ENCODE measurements around the gene PARVB. TPM values are rescaled to one million over a fixed set of nuclear protein-coding genes. Genes with fewer than 3 reads are reported as not detected.
"Not testable (repeated sequence)": the region's sequence is repeated elsewhere in the genome, so short reads cannot be mapped to it uniquely, and the experiment has no call there.

PARVB gene
- total RNA-seq, 1 donor from 2014 or later, result 91.7 TPM

DNA sequence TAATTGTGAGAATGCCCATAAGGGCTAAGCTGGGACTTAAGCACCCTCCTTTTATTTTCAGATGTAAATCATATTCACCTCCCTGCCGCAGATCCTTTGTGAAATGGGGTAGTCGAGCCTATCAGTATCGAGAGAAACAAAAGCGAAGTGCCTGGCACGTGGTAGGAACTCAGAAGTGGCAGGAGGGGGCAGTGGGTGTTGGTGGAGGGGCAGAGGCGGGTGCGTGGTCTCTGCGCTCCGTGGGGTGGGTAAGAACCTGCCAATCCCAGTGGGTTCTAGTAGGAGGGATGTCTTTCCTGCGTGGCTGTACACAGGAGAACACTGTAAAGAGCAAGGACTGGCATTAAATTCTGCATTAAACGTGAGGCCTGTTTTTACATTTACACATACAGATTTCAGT lies 21.8 kb upstream of the PARVB start:
- no peak overlapping the region for H3K27ac Mint-ChIP-seq
- peaks cover 14% of the 10 kb centered on the region for H3K36me3 Mint-ChIP-seq (ENCODE audit: low read depth)
- H3K4me3 Mint-ChIP-seq, result no peak overlapping the region
- H3K27me3 Mint-ChIP-seq (ENCODE audit: insufficient read depth), result no peaks in the 10 kb centered on the region
- no peak for DNase-seq (ENCODE audit: low spot score)
- H3K9me3 Mint-ChIP-seq, result no peaks in the 10 kb centered on the region
- intact Hi-C loops (cut with micrococcal nuclease), result no loop called here
- no peaks in the 10 kb centered on the region for H3K4me1 Mint-ChIP-seq (ENCODE audit: low read depth)

DNA sequence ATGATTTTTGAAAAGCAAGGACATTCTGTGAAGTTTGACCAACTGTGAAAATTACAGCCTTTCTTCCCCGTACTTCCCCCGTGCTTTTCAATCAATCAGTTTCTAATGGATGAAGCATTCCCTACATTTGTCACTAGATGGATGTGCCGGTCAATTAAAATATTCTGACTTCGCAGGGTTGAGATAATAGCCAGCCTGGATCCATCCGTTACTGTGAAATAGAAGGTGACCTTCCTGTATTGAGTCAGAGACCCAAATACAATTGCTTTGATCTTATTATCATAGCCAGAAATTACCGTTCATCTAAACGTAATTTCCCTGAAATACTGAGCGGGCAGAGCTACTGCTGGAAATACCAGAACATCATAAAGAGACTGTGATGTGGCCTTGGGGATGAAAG lies 21.1 kb upstream of the PARVB start:
- H3K4me1 Mint-ChIP-seq (ENCODE audit: low read depth), result no peaks in the 10 kb centered on the region
- no peaks in the 10 kb centered on the region for H3K27me3 Mint-ChIP-seq (ENCODE audit: insufficient read depth)
- H3K27ac Mint-ChIP-seq, result no peak overlapping the region
- H3K36me3 Mint-ChIP-seq (ENCODE audit: low read depth), result peaks cover 13% of the 10 kb centered on the region
- DNase-seq (ENCODE audit: low spot score), result no peak
- intact Hi-C loops (cut with micrococcal nuclease), result no loop called here
- no peak overlapping the region for H3K4me3 Mint-ChIP-seq
- no peaks in the 10 kb centered on the region for H3K9me3 Mint-ChIP-seq

DNA sequence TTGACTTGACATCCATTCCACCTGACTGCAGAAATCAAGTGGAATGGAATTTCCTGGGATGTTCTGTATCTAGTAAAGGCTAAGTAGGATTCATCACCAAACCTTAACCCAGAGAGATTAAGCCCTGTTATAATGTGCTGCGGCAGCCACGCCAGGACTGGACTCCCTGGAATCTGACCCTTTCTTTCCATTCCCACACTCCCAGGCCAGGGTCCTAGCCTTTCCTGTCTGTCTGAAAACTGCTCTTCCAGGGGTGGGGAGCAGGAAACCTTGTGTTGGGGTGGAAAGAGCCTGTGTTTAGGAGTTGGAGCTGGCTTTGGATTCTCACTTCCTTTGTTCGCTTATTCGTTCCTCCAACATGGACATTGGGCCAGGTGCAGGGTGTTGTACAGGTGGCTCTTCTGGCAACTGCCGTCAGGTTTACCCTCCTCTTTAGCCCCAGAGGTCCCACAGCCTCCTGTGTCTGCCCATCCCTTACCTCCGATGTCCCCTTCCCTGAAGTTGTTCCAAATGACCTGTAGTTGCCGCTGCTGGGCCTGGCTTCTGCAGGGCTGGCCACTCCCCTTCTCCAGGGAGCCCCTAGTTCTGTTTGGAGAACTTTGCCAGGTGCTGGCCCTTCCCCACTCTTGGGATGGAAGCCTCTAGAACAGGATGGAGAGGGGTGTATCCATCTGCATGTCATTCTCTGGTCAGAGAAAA lies 20.5 kb upstream of the PARVB start:
- H3K27ac Mint-ChIP-seq, result no peak overlapping the region
- peaks cover 7% of the 10 kb centered on the region for H3K36me3 Mint-ChIP-seq (ENCODE audit: low read depth)
- intact Hi-C loops (cut with micrococcal nuclease), result no loop called here
- H3K4me3 Mint-ChIP-seq, result no peak overlapping the region
- no peak for DNase-seq (ENCODE audit: low spot score)
- H3K27me3 Mint-ChIP-seq (ENCODE audit: insufficient read depth), result no peaks in the 10 kb centered on the region
- H3K4me1 Mint-ChIP-seq (ENCODE audit: low read depth), result no peaks in the 10 kb centered on the region
- H3K9me3 Mint-ChIP-seq, result no peaks in the 10 kb centered on the region

GRCh38 chr22:44004104-44004460 lies 20.0 kb upstream of the PARVB start:
- Mint-ChIP-seq H3K4me1 (ENCODE audit: low read depth) (no peaks in the 10 kb centered on the region), H3K9me3 (no peaks in the 10 kb centered on the region), H3K4me3 (no peak overlapping the region), H3K36me3 (ENCODE audit: low read depth) (peaks cover 4% of the 10 kb centered on the region), H3K27ac (no peak overlapping the region), H3K27me3 (ENCODE audit: insufficient read depth) (no peaks in the 10 kb centered on the region)
- DNase-seq (ENCODE audit: low spot score), result no peak
- intact Hi-C loops (cut with micrococcal nuclease), result no loop called here

DNA sequence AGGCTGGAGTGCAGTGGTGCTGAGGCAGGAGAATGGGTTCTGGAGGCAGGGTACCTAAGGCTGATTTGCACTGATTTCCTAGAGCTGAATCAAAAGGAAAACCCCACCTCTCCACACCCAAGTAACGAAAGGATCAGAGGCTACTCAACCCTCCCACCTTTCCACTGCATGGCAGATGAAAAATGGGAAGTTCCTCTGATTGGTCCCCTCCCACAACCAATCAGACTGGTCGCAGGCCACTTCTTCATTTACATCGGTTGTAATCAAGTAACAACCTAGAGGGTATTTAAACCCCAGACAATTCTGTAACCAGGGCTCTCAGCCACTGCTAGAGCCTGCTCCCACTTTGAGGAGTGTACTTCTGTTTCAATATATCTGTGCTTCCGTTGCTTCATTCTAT lies 18.6 kb upstream of the PARVB start:
- intact Hi-C loops (cut with micrococcal nuclease), result no loop called here
- Mint-ChIP-seq H3K27me3 (ENCODE audit: insufficient read depth) (no peaks in the 10 kb centered on the region), H3K9me3 (no peaks in the 10 kb centered on the region), H3K36me3 (ENCODE audit: low read depth) (peaks cover 1% of the 10 kb centered on the region), H3K4me1 (ENCODE audit: low read depth) (no peaks in the 10 kb centered on the region), H3K27ac (no peak overlapping the region), H3K4me3 (no peak overlapping the region)
- DNase-seq (ENCODE audit: low spot score), result no peak

DNA sequence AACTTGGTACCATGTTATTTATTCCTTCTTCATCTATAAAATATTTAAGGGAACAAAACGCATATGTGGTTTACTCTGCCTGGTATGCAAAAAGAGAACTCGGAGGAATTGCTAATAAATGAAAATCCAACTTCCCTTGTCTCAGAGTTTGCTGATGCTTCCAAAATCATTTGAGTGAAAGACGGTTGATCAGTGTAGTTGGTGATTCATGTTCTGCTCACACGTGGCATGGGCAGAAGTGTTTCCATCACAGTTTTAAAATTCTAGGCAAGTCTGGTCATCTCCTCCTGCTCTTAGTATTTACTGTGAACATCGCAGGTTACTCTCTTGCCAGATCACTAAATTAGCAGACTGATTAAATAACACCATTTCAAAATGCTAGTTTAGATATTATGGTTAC lies 11.9 kb upstream of the PARVB start:
- H3K36me3 Mint-ChIP-seq (ENCODE audit: low read depth), result no peaks in the 10 kb centered on the region

GRCh38 chr22:44012591-44012990 lies 11.5 kb upstream of the PARVB start:
- no peaks in the 10 kb centered on the region for H3K36me3 Mint-ChIP-seq (ENCODE audit: low read depth)
- H3K9me3 Mint-ChIP-seq, result no peaks in the 10 kb centered on the region
- no peak for DNase-seq (ENCODE audit: low spot score)
- no peak overlapping the region for H3K27ac Mint-ChIP-seq
- no peaks in the 10 kb centered on the region for H3K27me3 Mint-ChIP-seq (ENCODE audit: insufficient read depth)
- intact Hi-C loops (cut with micrococcal nuclease), result no loop called here
- H3K4me1 Mint-ChIP-seq (ENCODE audit: low read depth), result no peaks in the 10 kb centered on the region
- H3K4me3 Mint-ChIP-seq, result no peak overlapping the region

More for the DNA sequence above, 11.9 kb upstream of the PARVB start:
- H3K27ac Mint-ChIP-seq, result no peak overlapping the region
- no peak for DNase-seq (ENCODE audit: low spot score)
- H3K9me3 Mint-ChIP-seq, result no peaks in the 10 kb centered on the region
- H3K4me1 Mint-ChIP-seq (ENCODE audit: low read depth), result no peaks in the 10 kb centered on the region
- intact Hi-C loops (cut with micrococcal nuclease), result no loop called here
- no peaks in the 10 kb centered on the region for H3K27me3 Mint-ChIP-seq (ENCODE audit: insufficient read depth)
- no peak overlapping the region for H3K4me3 Mint-ChIP-seq

DNA sequence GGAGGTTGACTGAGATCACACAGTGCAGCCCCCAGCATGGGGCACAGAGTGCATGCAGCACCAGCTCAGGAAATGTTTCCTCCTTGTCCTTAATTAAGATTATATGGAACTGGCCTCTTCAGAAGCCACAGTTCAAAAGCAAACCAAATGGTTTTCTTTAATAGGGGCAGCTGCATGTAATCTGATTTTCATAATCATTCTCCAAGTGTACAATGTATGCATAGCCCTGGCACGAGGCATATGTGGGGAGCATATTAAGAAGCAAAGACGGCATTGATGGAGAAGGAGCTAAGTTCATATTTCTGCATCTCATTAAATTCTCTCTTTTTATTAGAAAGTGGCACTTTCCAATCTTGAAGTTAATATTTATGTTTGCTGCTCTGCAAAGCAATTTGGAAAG lies 9.9 kb upstream of the PARVB start:
- Mint-ChIP-seq H3K9me3 (no peaks in the 10 kb centered on the region), H3K27ac (no peak overlapping the region), H3K4me3 (no peak overlapping the region), H3K27me3 (ENCODE audit: insufficient read depth) (no peaks in the 10 kb centered on the region), H3K4me1 (ENCODE audit: low read depth) (no peaks in the 10 kb centered on the region), H3K36me3 (ENCODE audit: low read depth) (no peaks in the 10 kb centered on the region)
- DNase-seq (ENCODE audit: low spot score), result no peak
- intact Hi-C loops (cut with micrococcal nuclease), result no loop called here

- H3K36me3 Mint-ChIP-seq (ENCODE audit: low read depth); H3K4me3 Mint-ChIP-seq; intact Hi-C loops (cut with micrococcal nuclease); H3K27ac Mint-ChIP-seq; DNase-seq (ENCODE audit: low spot score); H3K4me1 Mint-ChIP-seq (ENCODE audit: low read depth); H3K27me3 Mint-ChIP-seq (ENCODE audit: insufficient read depth); H3K9me3 Mint-ChIP-seq: not testable (repeated sequence)
Measured at GRCh38 chr22:44016586-44016985, 7.5 kb upstream of the PARVB start.

GRCh38 chr22:44018594-44018993 lies 5.5 kb upstream of the PARVB start:
- Mint-ChIP-seq H3K4me3 (no peak overlapping the region), H3K4me1 (ENCODE audit: low read depth) (peaks cover 16% of the 10 kb centered on the region)

DNA sequence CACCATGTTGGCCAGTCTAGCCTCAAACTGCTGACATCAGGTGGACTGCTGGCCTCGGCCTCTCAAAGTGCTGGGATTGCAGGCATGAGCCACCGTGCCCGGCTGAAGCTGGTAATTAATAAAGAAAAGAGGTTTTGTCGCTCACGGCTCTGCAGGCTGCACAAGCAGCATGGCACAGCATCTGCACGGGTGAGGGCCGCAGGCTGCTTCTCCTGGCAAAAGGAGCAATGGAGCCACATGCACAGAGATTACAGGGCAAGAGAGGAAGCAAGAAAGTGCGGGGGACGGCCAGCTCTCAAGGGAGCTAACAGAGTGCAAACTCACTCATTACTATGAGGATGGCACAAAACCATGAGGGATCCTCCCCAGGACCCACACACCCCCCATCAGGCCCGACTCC lies 4.7 kb upstream of the PARVB start:
- DNase-seq (ENCODE audit: low spot score), result no peak
- Mint-ChIP-seq H3K4me1 (ENCODE audit: low read depth) (peaks cover 19% of the 10 kb centered on the region), H3K4me3 (no peak overlapping the region), H3K36me3 (ENCODE audit: low read depth) (peaks cover 10% of the 10 kb centered on the region), H3K27me3 (ENCODE audit: insufficient read depth) (no peaks in the 10 kb centered on the region), H3K27ac (no peak overlapping the region), H3K9me3 (no peaks in the 10 kb centered on the region)
- intact Hi-C loops (cut with micrococcal nuclease), result no loop called here

More at GRCh38 chr22:44018594-44018993, 5.5 kb upstream of the PARVB start:
- no peak for DNase-seq (ENCODE audit: low spot score)
- no peak overlapping the region for H3K27ac Mint-ChIP-seq
- no peaks in the 10 kb centered on the region for H3K9me3 Mint-ChIP-seq
- intact Hi-C loops (cut with micrococcal nuclease), result no loop called here
- no peaks in the 10 kb centered on the region for H3K27me3 Mint-ChIP-seq (ENCODE audit: insufficient read depth)
- peaks cover 8% of the 10 kb centered on the region for H3K36me3 Mint-ChIP-seq (ENCODE audit: low read depth)

DNA sequence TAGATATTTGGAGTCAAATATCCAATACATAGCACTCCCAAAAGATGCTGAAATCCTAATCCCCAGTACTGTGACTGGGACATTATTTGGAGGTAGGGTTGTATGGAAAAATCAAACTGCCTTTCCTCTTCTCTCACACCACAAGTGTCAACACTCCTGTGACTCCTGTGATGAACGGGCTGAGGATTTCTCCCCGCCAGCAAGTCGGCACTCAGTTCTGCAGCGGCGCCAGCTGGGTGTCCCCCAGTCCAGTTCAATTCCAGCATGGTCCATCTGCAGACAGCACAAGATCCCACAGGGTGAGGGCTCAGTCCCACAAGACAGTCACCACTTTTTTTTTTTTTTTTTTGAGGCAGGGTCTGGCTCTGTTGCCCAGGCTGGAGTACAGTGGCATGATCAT lies 4.3 kb upstream of the PARVB start:
- Mint-ChIP-seq H3K27ac (no peak overlapping the region), H3K9me3 (no peaks in the 10 kb centered on the region), H3K27me3 (ENCODE audit: insufficient read depth) (no peaks in the 10 kb centered on the region), H3K4me3 (no peak overlapping the region), H3K36me3 (ENCODE audit: low read depth) (peaks cover 10% of the 10 kb centered on the region), H3K4me1 (ENCODE audit: low read depth) (peaks cover 20% of the 10 kb centered on the region)
- no peak for DNase-seq (ENCODE audit: low spot score)
- intact Hi-C loops (cut with micrococcal nuclease), result loop anchor here (10.0 kb wide), 1 partner anchor 165 kb away; the partner anchor contains the start of gene PARVG

- Mint-ChIP-seq H3K27me3 (ENCODE audit: insufficient read depth) (no peaks in the 10 kb centered on the region), H3K4me1 (ENCODE audit: low read depth) (peaks cover 31% of the 10 kb centered on the region), H3K27ac (no peak overlapping the region), H3K36me3 (ENCODE audit: low read depth) (peaks cover 16% of the 10 kb centered on the region), H3K9me3 (no peaks in the 10 kb centered on the region), H3K4me3 (peak overlapping the region; percentile 72)
- intact Hi-C loops (cut with micrococcal nuclease), result loop anchor here (10.0 kb wide), 1 partner anchor 164 kb away; the partner anchor contains the start of gene PARVG
- no peak for DNase-seq (ENCODE audit: low spot score)
Measured at GRCh38 chr22:44020981-44021380, 3.1 kb upstream of the PARVB start.

Data from activated T-helper 1 cell treated with anti-CD3 and anti-CD28 coated beads, Interleukin-12 subunit alpha, Interleukin-12 subunit beta, Interleukin-2, Interleukin-4 antibody, amounts not matched to agents 30 ng/mL and 10 ng/mL and 1 ng/mL, durations not matched to agents 14 hours and 24 hours and 36 hours (primary cell).